GM21529 (cell line): ENCODE data around the gene EIF2AK2.

ENCODE experiments used
- ATAC-seq: cut with Tn5 transposase; IDR thresholded peaks from one replicate; pipeline ENCODE4 v1.9.1; 2021; ENCODE audit not compliant: unreplicated experiment

EIF2AK2 gene

DNA sequence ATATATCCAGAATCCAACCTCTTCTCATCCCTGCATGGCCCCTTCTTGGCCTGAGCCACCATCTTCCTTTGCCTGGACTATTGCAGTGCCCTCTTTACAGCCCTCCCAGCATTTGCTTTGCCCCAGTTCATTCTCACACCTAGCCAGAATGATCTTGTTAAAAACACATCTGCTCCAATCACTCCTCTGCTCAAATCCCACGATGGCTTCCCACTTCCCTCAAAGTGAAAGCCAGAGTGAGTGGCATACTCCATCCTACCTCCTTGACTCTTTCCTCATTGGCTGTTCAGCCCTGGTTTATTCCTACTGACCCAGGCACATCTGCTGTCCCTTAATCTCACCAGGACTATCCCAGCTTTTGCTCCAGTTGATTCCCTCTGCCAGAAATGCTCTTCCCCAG, 17.0 kb upstream of the EIF2AK2 start:
- no peak for ATAC-seq

DNA sequence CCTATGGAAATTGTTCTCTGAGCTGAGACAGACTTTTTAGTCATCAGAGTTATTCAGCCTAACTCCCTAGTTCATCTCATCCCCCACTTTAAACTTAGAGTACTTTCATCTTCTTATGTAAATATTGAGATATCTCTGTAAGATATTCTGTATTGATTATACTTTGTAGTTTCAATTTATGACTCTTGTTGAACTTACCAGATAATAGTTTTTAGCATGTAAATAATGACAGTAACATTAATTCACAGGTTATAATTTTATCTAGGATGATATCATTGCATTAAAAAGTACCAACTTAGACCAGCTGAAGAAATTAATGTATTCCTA, 14.8 kb upstream of the EIF2AK2 start:
- no peak for ATAC-seq

DNA sequence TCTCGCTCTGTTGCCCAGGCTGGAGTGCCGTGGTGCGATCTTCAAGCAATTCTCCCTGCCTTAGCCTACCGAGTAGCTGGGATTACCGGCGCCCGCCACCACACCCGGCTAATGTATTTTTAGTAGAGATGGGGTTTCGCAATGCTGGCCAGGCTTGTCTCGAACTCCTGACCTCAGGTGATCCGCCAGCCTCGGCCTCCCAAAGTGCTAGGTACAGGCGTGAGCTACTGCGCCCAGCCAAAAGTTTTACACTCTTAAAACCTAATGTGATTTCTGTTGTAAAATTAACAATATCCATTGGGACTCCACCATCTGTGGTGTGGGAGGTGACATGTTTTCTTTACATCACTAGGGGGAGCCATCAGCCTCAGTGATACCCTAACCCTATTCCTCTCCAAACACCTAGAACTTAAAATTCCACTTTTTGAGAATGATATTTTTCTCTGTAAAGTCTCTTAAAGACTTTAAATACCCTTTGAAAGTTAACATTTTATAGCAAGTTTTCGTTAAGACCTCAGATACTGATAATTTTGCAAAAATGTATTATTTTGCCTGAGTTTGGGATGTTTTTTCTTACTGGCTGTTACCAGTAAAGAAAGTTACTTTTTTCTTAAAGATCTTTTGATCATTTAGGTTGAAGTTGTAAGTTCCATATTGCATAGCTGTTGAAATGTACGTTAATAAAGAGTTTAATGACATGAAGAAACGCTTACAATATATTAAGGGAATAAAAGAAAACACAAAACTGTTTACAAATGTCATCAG, 11.6 kb upstream of the EIF2AK2 start:
- peak; percentile 57 for ATAC-seq

DNA sequence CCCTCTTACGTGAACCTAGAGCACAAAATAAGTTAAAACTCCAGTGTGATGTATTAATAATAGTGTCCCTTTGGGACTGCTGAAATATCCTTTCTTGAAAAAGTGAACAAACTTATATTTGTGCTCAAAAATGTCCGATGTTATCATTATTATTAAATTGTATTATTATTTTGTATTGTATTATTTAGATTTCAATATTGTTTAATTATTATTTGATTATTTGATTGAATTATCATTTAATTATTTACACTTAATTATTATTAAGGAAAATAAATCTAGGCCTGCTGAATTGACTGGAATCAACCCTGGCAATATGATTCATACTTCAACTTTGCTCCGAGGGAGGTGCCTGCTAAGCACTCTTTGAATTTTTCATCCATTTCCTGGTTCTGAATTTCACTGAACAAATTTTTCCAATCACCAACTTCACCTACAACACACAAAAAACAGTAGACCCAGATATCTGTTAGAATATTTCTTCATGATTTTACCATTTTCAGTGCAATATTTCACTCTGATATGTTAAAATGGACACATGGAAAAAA, 10.9 kb upstream of the EIF2AK2 start:
- ATAC-seq = no peak

DNA sequence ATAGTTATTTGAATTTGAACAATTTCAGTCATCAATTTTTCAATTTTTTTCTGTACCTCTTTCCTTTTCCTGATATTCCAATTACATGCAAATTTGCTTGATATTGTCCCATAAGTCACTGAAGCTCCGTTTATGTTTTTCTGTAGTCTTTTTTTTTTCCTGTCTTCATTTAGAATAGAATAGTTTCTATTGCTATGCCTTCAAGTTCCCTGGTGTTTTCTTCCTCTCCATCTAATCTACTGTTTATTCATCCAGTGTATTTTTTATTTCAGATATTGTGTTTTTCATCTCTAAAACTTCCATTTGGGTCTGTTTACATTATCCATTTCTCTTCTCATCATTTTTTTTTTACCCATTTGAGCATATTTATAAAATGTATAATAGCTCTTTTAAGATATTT, 8.0 kb upstream of the EIF2AK2 start:
- ATAC-seq = no peak

DNA sequence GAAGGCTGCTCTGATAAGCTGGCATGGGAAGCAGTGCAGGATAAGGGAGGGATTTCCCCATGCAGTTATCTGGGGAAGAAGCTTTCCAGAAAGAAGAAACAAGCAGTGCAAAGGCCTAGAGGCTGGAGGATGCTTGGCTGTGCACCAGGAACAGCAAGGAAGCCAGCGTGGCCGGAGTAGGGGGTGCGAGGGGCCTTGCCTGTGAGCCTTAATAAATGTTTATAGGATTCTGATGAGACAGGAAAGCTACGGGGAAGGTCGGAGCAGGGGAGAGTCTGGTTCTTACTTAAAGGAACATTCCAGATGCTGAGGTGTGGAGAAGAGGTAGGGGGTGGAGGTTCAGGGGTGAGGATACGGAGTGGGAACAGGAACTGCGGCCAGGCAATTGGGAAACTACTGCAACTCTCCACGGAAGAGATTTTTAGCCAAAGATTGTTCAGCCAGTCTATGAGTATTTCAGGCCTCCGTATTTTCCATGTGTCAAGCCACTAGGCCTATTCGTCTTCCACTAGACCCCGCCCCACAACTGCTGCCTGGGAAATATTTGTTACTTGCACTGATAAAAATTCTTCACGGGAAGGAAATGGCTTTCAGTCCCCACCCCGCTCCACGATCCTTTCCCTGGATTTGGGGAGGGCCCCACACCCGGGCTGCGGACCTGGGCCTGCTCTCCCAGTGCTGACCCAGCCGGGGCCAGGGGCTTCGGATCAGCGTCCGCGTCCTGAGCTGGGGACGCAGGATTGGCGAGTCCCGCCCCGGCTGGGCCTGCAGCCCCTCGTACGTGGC, 516 bp downstream of the EIF2AK2 start:
- peak; percentile 22 for ATAC-seq

DNA sequence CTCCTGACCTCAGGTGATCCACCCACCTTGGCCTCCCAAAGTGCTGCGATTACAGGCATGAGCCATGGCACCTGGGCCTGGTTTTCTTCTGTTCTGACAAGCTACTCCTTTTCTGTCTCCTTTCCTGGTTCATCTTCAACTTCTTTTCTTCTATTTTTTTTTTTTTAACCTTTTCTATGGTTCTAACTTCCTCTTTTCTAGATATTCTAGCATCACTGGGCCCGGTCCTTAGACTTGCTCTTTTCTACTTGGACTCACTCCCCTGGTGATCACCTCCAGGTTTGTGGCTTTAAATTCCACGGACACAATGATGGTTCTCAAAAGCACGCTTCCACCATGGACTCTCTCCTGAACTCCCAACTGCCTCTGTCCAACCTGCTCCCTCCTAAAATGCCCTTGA, 2.0 kb downstream of the EIF2AK2 start:
- ATAC-seq = no peak

DNA sequence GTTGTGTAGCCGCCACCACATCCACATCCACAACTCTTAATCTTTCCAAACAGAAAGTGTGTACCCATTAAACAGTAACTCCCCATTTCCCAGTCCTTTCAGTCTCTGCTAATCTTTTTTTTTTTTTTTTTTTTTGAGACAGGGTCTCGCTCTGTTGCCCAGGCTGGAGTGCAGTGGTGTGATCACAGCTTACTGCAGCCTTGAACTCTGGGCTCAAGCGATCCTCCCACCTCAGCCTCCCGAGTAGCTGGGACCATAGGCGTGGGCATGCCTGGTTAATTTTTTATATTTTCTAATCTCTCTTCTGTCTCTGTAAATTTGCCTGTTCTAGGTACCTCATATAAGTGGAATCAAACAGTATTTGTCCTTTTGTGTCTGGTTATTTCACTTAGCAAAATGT, 3.6 kb downstream of the EIF2AK2 start:
- ATAC-seq = no peak

DNA sequence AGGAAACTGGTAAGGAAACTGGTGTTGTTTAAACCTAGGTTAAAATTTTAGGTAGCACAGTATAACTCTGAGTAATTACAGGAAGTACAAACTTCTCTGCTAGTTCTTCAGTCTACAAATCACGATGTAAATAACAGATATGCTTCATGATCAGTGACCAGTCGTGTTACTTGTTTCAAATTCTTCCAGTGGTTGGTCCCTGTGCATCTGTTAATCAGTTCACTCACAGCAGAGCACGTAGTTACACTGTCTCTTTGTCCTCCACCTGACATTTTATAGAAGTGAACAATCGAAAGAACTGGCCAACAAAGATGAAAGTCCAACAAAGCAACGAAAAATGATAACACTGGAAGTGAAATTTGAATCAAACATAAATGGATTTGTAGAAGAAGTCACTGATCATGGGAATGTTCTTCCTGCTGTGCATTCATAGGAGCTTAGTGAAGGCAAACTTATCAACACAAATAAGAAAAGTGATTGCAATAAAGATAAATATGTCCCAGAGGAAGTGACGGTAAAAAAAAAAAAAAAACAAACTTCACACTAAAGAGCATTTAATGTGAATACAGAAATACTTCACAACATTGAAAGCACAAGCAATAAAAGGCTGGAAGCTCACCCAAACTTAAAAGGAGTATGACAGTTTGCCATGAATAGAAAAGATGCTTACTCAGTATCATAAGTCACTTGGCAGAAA, 7.0 kb downstream of the EIF2AK2 start:
- ATAC-seq = no peak

DNA sequence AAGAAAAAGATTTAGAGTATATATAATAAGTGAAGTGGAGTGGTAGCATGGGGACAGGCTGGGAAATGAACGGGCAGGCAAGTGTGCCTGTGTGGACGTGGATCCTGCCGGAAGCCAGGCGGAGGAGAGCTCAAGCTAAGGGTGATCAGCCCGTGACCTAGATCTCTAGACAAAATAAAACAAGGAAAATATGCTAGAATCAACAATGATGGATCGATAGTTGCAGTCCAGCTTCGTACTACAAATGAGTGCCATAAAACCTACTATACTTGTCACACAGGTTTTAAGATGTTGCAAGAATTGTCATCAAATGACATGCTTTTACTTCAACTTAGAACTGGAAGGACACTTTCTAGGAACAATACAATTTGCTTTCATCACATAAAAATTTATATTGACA, 8.5 kb downstream of the EIF2AK2 start:
- ATAC-seq = no peak

DNA sequence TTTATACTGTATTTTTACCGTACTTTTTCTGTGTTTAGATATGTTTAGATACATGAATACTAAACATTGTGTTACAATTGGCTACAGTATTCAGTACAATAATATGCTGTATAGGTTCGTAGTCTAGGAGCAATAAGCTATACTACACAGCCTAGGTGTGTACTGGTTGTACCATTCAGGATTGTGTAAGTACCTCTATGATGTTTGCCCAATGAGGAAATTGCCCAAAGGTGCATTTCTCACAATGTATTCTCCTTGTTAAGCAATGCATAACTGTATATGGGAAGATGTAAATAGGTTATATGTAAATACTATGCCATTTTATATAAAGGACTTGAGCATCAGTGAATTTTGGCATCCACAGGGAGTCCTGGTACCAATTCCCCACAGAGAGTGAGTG, 10.7 kb downstream of the EIF2AK2 start:
- ATAC-seq = no peak

DNA sequence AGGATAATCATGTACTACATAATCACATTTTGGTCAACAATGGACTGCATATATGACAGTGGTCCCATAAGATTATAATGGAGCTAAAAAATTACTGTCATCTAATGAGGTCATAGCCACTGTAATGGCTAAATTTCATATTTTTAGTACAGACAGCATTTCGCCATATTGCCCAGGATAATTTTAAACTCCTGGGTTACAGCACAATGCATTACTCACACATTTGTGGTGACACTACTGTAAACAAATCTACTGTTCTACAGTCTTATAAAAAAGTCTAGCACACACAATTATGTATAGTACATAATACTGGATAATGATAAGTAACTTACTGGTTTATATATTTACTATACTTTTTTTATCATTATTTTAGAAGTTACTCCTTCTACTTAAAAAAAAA, 12.8 kb downstream of the EIF2AK2 start:
- ATAC-seq = no peak

DNA sequence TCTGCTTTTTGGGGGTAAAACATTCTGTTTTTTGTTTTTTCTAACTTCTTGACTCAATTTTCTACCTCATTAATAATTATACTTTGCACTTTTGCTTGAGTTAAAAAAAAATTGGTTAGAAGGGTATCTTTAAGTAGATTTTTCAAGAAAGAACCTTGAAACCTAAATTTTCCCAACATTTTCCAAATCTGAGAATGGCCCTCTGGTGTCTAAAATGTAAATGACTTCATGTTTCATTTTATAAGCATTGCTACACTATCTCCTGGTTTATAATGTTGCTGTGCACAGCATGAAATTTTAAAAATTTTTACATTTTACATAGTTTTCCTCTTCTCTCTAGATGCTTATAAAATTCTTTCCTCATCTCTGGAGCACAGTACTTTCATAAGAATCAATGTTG, 14.2 kb downstream of the EIF2AK2 start:
- no peak for ATAC-seq

DNA sequence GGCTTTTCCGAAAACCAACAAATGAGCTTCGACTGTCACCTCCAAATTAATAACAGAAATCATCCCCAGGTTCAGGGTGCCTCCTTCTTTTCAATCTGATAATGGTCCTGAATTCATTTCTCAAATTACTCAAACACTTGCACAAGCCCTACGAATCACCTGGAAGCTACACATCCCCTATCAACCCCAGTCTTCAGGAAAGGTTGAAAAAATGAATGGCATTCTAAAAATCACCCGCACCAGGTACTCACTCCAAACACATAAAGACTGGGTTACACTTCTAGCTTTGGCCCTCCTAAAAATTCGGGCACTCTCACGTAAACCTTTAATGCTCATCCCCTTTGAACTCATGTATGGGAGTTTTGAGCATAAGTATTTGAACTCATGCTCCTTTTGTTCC, 23.9 kb downstream of the EIF2AK2 start:
- ATAC-seq = no peak

DNA sequence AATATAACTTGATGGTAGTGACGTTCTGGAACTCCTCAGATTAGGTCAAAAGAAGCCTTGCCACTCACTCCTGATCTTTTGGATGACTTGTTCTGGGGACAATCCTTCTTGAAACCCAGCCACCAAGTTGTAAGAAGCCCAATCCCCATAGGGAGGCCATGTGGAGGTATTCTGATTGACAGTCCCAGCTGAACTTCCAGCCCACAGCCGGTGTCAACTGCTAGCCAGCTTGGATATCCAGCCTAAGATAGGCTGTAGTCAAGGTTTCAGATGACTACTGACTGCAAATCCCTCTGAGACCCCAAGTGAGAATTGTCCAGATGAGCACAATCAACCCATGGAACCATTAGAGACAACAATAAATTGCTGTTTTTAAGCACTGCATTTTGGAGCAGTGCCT, 31.4 kb downstream of the EIF2AK2 start:
- no peak for ATAC-seq

DNA sequence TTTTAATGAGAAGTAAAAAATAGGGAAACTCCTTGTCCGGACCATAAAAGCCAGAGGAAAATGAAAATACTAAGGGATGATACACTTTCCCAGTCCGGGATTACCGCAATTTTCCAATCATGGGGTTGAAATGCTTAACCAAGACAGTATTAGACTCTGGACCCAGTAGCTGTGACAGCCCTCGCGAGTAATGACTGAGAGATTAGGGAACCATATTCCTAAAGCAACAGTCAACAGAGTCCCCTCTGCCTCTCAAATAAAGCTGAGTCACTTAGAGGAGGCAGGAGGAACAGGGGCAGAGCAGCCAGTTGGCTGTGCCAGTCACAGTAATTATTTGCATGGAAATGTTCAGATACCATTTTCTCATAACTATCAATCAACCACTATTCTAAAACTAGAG, 37.6 kb downstream of the EIF2AK2 start:
- no peak for ATAC-seq

DNA sequence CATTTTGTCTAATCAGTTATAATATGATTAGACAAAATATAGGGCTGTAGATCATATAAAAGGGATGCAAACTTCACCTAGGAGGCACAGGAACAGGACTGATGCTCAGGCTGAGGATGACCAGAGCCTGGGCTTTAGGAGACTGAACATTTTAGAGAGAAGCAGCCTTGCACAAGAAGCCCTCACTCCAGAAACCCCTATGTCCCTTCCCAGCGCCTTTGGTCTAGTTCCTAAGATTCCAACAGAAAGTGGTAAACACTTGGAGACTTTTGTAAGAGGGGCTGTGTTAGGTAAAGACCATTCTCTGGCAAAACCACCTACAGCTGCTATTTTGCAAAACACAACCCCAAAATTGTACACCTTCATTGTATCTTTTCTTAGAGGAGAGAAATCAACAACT, 39.2 kb downstream of the EIF2AK2 start:
- no peak for ATAC-seq

DNA sequence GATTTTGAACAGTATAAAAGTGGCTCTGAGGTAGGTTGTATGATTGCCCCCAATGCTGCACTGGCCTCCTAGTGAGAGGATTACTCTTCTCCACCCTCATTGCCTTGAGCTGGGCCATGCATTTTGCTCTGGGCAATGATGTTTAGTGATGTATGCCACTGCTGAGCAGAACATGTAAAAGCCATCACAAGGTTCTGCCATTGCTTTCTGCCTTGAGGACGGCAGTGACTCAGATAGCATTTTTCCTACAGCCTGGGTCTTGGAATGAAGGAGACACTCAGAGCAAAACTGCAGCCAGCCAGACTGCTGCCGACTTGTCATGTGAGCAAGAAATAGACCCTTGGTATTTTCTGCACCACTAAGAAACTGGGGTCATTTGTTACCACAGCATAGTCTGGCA, 44.8 kb downstream of the EIF2AK2 start:
- ATAC-seq = no peak

DNA sequence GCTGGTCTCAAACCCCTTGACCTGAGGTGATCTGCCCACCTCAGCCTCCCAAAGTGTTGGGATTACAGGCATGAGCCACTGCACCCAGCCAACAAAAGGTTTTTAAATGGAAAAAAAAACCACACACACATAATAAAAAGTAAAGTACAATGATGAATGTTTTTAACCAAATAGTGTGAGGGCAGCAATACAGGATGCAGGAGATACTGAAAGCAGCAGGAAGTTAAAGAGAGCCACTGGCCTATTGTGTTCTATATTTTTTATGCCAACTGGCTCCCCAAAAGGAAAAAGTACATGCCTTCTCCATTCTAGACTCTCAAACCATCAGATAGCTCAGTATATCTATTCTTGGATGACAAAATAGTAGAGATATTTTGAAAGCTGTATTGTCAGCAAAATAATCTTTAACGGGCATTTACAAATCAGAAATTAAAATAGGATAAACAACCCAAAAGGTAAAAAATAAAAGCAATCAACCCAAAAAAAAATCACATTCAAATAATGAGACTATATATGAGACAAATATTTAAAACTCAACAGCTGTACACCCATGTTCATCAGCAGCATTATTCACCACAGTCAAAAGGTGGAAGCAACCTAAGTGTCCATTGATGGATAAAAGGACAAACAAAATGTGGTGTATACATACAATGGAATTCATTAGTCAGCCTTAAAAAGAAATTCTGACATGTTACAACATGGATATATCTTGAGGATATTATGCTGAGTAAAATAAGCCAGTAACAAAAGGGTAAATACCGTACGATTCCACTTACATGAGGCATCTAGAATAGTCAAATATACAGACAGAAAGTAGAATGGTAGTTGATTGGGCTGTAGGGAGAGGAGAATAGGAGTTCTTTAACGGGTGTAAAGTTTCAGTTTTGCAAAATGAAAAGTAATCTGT, 46.2 kb downstream of the EIF2AK2 start:
- no peak for ATAC-seq

DNA sequence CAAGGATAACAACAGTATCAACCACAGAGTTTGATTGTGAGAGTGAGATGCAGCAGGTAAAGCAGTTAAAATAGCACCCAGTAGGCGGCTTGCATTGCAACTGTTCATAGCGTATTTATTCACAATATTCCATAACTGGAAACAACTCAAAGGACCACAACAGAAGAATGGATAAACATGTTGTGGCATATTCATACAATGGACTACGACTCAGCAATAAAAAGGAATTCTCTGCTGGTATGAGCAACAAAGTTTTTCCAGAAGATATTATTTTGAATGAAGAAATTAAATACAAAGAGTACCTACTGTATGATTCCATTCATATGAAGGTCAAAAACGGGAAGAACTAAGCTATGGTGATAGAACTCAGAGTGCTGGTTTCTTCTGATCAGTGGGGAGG, 47.3 kb downstream of the EIF2AK2 start:
- no peak for ATAC-seq

DNA sequence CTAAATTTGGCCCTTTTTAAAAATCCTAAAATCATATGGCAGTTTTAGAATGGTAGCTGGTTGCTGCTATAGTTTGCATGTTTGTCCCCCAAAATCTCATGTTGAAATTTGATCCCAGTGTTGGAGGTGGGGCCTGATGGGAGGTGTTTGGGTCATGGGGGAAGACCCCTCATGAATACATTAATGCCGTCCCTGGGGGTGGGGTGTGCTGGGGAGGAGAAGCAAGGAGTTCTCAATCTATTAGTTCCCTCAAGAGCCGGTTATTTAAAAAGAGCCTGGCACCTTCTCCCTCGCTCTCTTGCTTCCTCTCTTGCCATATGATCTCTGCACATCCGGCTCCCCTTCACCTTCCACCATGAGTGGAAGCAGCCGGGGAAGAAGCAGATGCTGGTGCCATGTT, 51.6 kb downstream of the EIF2AK2 start:
- ATAC-seq = no peak
